ENCODE data around the gene FOLR2. TPM values are rescaled to one million over a fixed set of nuclear protein-coding genes. Genes with fewer than 3 reads are reported as not detected.

The FOLR2 gene
- total RNA-seq, 6 experiments from 2014 or later: 3.3 to 28.3 (median 8.6) TPM

DNA sequence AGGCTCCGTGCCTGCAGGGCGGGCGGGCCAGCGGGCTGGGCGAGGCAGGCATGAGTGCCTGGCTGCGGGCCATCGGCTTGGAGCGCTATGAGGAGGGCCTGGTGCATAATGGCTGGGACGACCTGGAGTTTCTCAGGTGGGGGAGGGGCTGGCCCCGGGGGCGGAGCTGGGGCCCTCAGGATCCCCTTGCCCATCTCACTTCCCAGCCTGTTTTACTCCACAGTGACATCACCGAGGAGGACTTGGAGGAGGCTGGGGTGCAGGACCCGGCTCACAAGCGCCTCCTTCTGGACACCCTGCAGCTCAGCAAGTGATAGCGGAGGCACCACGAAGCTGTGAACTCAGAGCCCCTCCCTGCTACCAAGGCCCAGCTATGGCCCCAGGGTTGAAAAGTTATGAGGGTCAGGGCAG is 21.5 kb downstream of the FOLR2 start:
- intact Hi-C loops (cut with DNase I): no loop called here
- Histone ChIP-seq H3K36me3 (peaks cover 4 to 33% (median 11%) of the 10 kb centered on the region in 4 donors), H3K4me1 (peaks cover 0 to 13% (median 3%) of the 10 kb centered on the region in 4 donors), H3K27ac (no peak overlapping the region), H3K9me3 (no peaks in the 10 kb centered on the region), H3K4me3 (no peak overlapping the region), H3K27me3 (no peaks in the 10 kb centered on the region)
- DNase-seq: peak in 2 of 3 donors; percentile 48 to 56
- TF ChIP-seq POLR2A (IDR thresholded peaks at IDR 0.05): no peak
- TF ChIP-seq, protein P1, sequence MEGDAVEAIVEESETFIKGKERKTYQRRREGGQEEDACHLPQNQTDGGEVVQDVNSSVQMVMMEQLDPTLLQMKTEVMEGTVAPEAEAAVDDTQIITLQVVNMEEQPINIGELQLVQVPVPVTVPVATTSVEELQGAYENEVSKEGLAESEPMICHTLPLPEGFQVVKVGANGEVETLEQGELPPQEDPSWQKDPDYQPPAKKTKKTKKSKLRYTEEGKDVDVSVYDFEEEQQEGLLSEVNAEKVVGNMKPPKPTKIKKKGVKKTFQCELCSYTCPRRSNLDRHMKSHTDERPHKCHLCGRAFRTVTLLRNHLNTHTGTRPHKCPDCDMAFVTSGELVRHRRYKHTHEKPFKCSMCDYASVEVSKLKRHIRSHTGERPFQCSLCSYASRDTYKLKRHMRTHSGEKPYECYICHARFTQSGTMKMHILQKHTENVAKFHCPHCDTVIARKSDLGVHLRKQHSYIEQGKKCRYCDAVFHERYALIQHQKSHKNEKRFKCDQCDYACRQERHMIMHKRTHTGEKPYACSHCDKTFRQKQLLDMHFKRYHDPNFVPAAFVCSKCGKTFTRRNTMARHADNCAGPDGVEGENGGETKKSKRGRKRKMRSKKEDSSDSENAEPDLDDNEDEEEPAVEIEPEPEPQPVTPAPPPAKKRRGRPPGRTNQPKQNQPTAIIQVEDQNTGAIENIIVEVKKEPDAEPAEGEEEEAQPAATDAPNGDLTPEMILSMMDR (IDR thresholded peaks at IDR 0.05): peak; percentile 25 to 52 (median 40)
- peak; percentile 22 to 51 (median 38) for ATAC-seq
- 76% methylated on average over 6 of the region's 16 CpGs for WGBS (ENCODE audit: insufficient coverage, low coverage, low lambda C conversion rate, missing lambda C conversion rate)

DNA sequence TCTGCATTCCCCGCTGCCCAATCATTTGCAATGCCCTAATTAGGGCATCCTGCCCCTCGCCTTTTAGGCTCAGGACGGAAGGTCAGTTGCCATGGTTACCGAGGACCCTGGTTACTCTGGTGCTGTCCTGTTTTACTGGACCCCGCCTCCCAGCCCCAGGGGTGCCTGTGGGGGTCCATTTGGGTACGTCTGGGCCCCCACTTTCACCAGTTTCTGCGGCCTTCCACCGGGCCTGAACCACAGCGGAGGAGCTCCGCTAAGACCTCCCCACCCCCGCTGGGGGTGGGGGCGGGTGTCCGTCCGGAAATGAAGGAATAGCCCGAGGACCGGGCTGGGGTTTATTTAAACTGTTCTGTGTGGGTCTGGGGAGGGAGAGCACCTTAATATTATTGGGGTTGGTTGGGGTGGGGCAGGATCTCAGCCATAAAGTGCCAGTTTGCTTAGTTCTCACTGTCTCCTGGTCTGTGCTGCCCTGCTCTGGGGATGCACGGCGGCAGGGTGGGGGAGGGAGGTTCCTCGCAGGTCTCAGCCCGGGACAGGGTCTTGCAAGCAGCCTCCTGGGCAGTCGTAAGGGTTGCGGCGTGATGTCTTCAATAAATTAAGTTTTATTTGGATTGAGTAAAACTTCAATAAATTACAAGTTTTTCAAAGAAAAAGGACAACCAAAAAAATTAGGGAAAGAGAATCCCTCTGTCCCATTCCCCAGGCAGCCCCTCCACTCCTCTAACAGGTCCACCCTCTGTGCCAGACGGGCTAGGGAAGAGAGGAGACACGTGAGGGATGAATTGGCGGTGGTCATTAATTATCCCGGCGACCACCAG is 22.1 kb downstream of the FOLR2 start:
- Histone ChIP-seq H3K27me3 (no peaks in the 10 kb centered on the region), H3K27ac (no peak overlapping the region), H3K4me1 (peaks cover 0 to 13% (median 3%) of the 10 kb centered on the region in 4 donors), H3K4me3 (no peak overlapping the region), H3K36me3 (peaks cover 4 to 27% (median 10%) of the 10 kb centered on the region in 4 donors), H3K9me3 (no peaks in the 10 kb centered on the region)
- ATAC-seq (no peak), DNase-seq (peak in 1 of 3 donors; percentile 42)
- 67% methylated on average over 17 of the region's 28 CpGs for WGBS (ENCODE audit: insufficient coverage, low coverage, low lambda C conversion rate, missing lambda C conversion rate)
- intact Hi-C loops (cut with DNase I): no loop called here
- TF ChIP-seq POLR2A (IDR thresholded peaks at IDR 0.05): no peak
- TF ChIP-seq, protein P1 (IDR thresholded peaks at IDR 0.05): no peak

DNA sequence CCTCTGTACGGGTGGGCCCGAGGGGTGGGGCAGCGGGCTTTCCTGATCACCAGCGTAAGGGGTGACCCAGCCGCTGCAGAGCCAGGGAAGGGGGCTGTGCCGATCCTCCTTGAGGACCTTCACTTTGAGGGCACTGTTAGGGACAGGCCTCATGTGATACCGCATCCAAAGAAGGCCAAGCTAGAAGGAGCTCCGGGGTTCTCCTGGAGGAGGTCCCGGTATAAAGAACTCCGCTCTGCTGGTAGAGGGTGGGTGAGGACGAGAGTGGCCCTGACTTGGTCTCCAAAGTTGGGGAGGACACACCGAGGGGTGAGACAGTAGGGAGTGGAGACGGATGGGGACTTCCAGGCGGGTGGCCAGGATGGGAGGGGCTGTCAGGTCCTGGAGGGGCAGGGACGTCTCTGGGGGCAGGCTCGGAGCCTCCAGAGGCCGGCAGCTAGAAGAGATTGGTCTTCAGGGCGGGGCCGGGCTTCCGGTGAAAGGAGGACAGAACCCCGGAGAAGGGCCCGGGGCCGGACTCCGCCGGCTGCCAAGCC is 22.8 kb downstream of the FOLR2 start:
- peaks cover 0 to 4% of the 10 kb centered on the region in 2 donors for H3K27me3 ChIP-seq
- intact Hi-C loops (cut with DNase I): no loop called here

DNA sequence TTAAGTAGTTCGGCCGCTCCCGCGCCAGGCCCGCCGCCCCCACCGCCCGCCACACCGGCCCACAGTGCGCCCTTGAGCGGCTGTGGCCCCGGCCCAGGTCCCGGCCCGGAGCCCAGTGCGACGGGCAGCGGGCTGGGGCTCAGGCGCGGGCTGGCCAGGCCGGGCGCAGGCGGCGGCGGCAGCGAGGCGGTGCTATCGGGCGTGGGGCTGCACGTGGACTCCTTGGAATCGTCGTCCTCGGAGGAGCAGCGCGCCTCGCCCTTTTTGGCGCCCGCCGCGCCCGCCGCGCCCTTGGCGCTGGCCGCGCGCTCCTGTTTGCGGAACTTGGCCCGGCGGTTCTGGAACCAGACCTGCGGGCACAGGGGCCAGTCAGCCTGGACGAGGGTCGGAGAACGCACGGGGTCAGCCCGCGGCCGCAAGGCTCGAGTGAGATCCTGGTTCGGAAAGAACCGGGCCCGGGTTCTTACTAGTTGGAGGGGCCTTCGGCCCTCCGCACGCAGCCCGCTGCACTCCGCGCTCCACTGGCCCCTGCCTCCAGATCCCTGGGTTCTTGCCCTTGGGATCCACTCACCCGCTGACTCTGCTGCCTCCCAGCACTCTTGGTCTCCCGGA is 23.4 kb downstream of the FOLR2 start:
- H3K36me3 ChIP-seq: peaks cover 3 to 20% (median 8%) of the 10 kb centered on the region in 4 donors
- DNase-seq (peak in 2 of 3 donors; percentile 47 to 62), ATAC-seq (peak; percentile 26 to 55 (median 40))
- H3K4me1 ChIP-seq: peaks cover 0 to 13% (median 3%) of the 10 kb centered on the region in 4 donors
- TF ChIP-seq, protein P1 (IDR thresholded peaks at IDR 0.05): no peak
- TF ChIP-seq POLR2A (IDR thresholded peaks at IDR 0.05): no peak
- intact Hi-C loops (cut with DNase I): no loop called here
- no peaks in the 10 kb centered on the region for H3K9me3 ChIP-seq
- no peak overlapping the region for H3K27ac ChIP-seq
- peaks cover 0 to 4% of the 10 kb centered on the region in 2 donors for H3K27me3 ChIP-seq
- 0% methylated on average over 2 of the region's 69 CpGs for WGBS (ENCODE audit: insufficient coverage, low coverage, low lambda C conversion rate, missing lambda C conversion rate)
- peak overlapping the region in 2 of 3 donors; percentile 12 to 32 for H3K4me3 ChIP-seq

More for the DNA sequence above, 22.8 kb downstream of the FOLR2 start:
- Histone ChIP-seq H3K4me3 (peak overlapping the region in 2 of 3 donors; percentile 12 to 32), H3K9me3 (no peaks in the 10 kb centered on the region), H3K36me3 (peaks cover 4 to 22% (median 9%) of the 10 kb centered on the region in 4 donors), H3K27ac (no peak overlapping the region), H3K4me1 (peaks cover 0 to 13% (median 3%) of the 10 kb centered on the region in 4 donors)
- TF ChIP-seq POLR2A (IDR thresholded peaks at IDR 0.05): no peak
- TF ChIP-seq, protein P1 (IDR thresholded peaks at IDR 0.05): no peak
- peak; percentile 35 to 51 (median 42) for ATAC-seq
- 9% methylated on average over 5 of the region's 25 CpGs for WGBS (ENCODE audit: insufficient coverage, low coverage, low lambda C conversion rate, missing lambda C conversion rate)
- peak; percentile 45 to 59 (median 56) for DNase-seq

Measured in right lobe of liver (tissue), 6 donors.